Measurements from ENCODE around the gene IL1RAPL2. TPM values are rescaled to one million over a fixed set of nuclear protein-coding genes. Genes with fewer than 3 reads are reported as not detected.

IL1RAPL2 gene
- total and polyA plus RNA-seq, 4 donors: 2.0 TPM; not detected in 3

DNA sequence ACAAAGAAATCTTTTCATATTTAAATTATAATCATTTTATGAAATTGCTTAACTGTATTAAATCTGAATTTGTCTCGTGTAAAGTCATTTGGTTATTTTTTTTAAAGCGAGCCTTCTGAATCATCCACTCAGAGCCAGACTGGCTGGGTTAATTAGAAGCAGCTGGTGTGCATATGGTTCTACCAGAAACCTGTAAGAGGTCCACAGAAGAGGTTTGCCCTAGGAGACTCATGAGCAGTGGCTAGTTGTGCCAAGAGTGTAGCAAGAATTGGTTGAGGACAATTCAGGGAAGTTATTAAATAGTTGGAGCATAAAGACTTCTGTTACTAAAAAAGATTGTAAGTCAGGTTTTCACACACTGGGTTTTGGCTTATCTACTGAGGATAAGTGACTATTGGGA is 267.4 kb downstream of the IL1RAPL2 start:
- 61 to 89% methylated on average over 2 of the region's 2 CpGs for WGBS, 2 donors
- H3K27ac ChIP-seq (ENCODE audit: low read depth in 1 of 2, low read length in 1 of 2): no peak overlapping the region
- no peak overlapping the region for H3K9ac ChIP-seq (ENCODE audit: insufficient read depth in 1 of 2, low read length in 2 of 2)
- ATAC-seq (ENCODE audit: insufficient read depth, low FRiP score) (no peak), DNase-seq (no peak)
- H3K4me3 ChIP-seq: no peak overlapping the region
- TF ChIP-seq, protein P1, sequence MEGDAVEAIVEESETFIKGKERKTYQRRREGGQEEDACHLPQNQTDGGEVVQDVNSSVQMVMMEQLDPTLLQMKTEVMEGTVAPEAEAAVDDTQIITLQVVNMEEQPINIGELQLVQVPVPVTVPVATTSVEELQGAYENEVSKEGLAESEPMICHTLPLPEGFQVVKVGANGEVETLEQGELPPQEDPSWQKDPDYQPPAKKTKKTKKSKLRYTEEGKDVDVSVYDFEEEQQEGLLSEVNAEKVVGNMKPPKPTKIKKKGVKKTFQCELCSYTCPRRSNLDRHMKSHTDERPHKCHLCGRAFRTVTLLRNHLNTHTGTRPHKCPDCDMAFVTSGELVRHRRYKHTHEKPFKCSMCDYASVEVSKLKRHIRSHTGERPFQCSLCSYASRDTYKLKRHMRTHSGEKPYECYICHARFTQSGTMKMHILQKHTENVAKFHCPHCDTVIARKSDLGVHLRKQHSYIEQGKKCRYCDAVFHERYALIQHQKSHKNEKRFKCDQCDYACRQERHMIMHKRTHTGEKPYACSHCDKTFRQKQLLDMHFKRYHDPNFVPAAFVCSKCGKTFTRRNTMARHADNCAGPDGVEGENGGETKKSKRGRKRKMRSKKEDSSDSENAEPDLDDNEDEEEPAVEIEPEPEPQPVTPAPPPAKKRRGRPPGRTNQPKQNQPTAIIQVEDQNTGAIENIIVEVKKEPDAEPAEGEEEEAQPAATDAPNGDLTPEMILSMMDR (IDR thresholded peaks at IDR 0.05; ENCODE audit: control extremely low read depth, extremely low read depth): no peak
- H3K9me3 ChIP-seq (ENCODE audit: control insufficient read depth in 4 of 4, insufficient read depth in 3 of 4, low read length in 3 of 4): no peaks in the 10 kb centered on the region
- no peaks in the 10 kb centered on the region for H3K36me3 ChIP-seq (ENCODE audit: control insufficient read depth in 4 of 4, insufficient read depth in 4 of 4, low read length in 4 of 4)
- no peaks in the 10 kb centered on the region for H3K4me1 ChIP-seq (ENCODE audit: control insufficient read depth in 5 of 5, insufficient read depth in 5 of 5, low read length in 5 of 5)
- H3K27me3 ChIP-seq (ENCODE audit: control insufficient read depth in 3 of 3, insufficient read depth in 3 of 3, low read length in 2 of 3): peaks cover 0 to 15% (median 3%) of the 10 kb centered on the region in 3 donors

- H3K9ac ChIP-seq (ENCODE audit: insufficient read depth in 1 of 2, low read length in 2 of 2): no peak overlapping the region
Measured at GRCh38 chrX:104842646-104843045, 276.6 kb downstream of the IL1RAPL2 start.

DNA sequence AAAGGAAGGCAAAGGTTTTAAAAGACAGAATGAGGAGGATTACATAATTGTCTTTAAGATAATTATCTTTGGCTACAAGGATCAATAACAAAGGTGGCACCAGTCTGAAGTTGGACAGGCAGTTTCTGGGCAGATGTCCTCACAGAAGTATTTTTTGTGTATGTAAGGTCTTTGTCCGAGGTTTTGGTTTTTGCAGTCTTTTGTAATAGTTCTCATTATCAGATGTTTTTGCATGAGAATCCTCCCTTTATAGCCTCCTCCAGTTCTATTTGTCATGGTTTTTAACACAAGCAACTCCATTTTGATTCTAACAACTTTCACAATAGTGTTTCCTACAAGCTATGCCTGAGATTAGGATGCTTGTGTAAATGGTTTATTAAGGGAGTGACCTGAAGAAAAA is 286.2 kb downstream of the IL1RAPL2 start:
- no peak overlapping the region for H3K9ac ChIP-seq (ENCODE audit: insufficient read depth in 1 of 2, low read length in 2 of 2)
- no peak for ATAC-seq (ENCODE audit: insufficient read depth, low FRiP score)
- 66 to 95% methylated on average over 1 of the region's 1 CpG for WGBS, 2 donors
- no peak overlapping the region for H3K4me3 ChIP-seq
- no peaks in the 10 kb centered on the region for H3K9me3 ChIP-seq (ENCODE audit: control insufficient read depth in 4 of 4, insufficient read depth in 3 of 4, low read length in 3 of 4)
- DNase-seq: no peak
- TF ChIP-seq, protein P1 (IDR thresholded peaks at IDR 0.05; ENCODE audit: control extremely low read depth, extremely low read depth): no peak
- H3K27me3 ChIP-seq (ENCODE audit: control insufficient read depth in 3 of 3, insufficient read depth in 3 of 3, low read length in 2 of 3): peaks cover 0 to 14% (median 0%) of the 10 kb centered on the region in 3 donors
- H3K4me1 ChIP-seq (ENCODE audit: control insufficient read depth in 5 of 5, insufficient read depth in 5 of 5, low read length in 5 of 5): no peaks in the 10 kb centered on the region
- H3K36me3 ChIP-seq (ENCODE audit: control insufficient read depth in 4 of 4, insufficient read depth in 4 of 4, low read length in 4 of 4): no peaks in the 10 kb centered on the region
- no peak overlapping the region for H3K27ac ChIP-seq (ENCODE audit: low read depth in 1 of 2, low read length in 1 of 2)

More at GRCh38 chrX:104842646-104843045, 276.6 kb downstream of the IL1RAPL2 start:
- H3K4me3 ChIP-seq: no peak overlapping the region
- DNase-seq: no peak
- no peak for ATAC-seq (ENCODE audit: insufficient read depth, low FRiP score)
- H3K27me3 ChIP-seq (ENCODE audit: control insufficient read depth in 3 of 3, insufficient read depth in 3 of 3, low read length in 2 of 3): peaks cover 0 to 5% (median 0%) of the 10 kb centered on the region in 3 donors
- H3K36me3 ChIP-seq (ENCODE audit: control insufficient read depth in 4 of 4, insufficient read depth in 4 of 4, low read length in 4 of 4): no peaks in the 10 kb centered on the region
- WGBS, 2 donors: 67 to 87% methylated on average over 4 of the region's 4 CpGs
- no peak overlapping the region for H3K27ac ChIP-seq (ENCODE audit: low read depth in 1 of 2, low read length in 1 of 2)
- no peaks in the 10 kb centered on the region for H3K4me1 ChIP-seq (ENCODE audit: control insufficient read depth in 5 of 5, insufficient read depth in 5 of 5, low read length in 5 of 5)
- TF ChIP-seq, protein P1 (IDR thresholded peaks at IDR 0.05; ENCODE audit: control extremely low read depth, extremely low read depth): no peak
- peaks cover 0 to 2% (median 0%) of the 10 kb centered on the region in 4 donors for H3K9me3 ChIP-seq (ENCODE audit: control insufficient read depth in 4 of 4, insufficient read depth in 3 of 4, low read length in 3 of 4)

DNA sequence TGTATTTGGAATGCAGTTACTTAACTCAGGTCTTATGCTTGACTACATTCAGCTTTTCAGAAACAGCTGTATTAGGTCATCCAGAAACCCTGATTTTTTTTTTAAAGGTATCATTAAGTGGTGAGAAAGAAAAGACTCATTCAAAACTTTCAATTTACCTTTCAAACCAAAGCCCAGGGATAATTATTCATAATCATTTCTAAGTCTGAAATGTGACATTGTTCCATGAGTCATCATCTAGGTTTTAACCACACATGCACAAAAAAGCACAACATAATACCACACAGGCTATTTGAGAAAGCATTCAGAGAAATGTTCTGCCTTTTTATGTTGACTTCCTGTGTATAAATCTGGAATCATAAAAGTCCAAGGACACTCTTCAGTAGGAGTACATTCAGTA is 288.2 kb downstream of the IL1RAPL2 start:
- no peaks in the 10 kb centered on the region for H3K9me3 ChIP-seq (ENCODE audit: control insufficient read depth in 4 of 4, insufficient read depth in 3 of 4, low read length in 3 of 4)
- ATAC-seq (ENCODE audit: insufficient read depth, low FRiP score): no peak
- H3K27ac ChIP-seq (ENCODE audit: low read depth in 1 of 2, low read length in 1 of 2): no peak overlapping the region
- no peak overlapping the region for H3K4me3 ChIP-seq
- no peak overlapping the region for H3K9ac ChIP-seq (ENCODE audit: insufficient read depth in 1 of 2, low read length in 2 of 2)
- no peak for DNase-seq
- H3K27me3 ChIP-seq (ENCODE audit: control insufficient read depth in 3 of 3, insufficient read depth in 3 of 3, low read length in 2 of 3): peaks cover 0 to 18% (median 1%) of the 10 kb centered on the region in 3 donors
- TF ChIP-seq, protein P1 (IDR thresholded peaks at IDR 0.05; ENCODE audit: control extremely low read depth, extremely low read depth): no peak
- no peaks in the 10 kb centered on the region for H3K4me1 ChIP-seq (ENCODE audit: control insufficient read depth in 5 of 5, insufficient read depth in 5 of 5, low read length in 5 of 5)
- no peaks in the 10 kb centered on the region for H3K36me3 ChIP-seq (ENCODE audit: control insufficient read depth in 4 of 4, insufficient read depth in 4 of 4, low read length in 4 of 4)

All from lung (tissue), 12 donors.